Ureter (tissue), 1 donor: ENCODE data around the gene POLDIP3. TPM values are rescaled to one million over a fixed set of nuclear protein-coding genes. Genes with fewer than 3 reads are reported as not detected.

Experiments
- DNase-seq: peaks from one replicate; pipeline ENCODE4 v3.0.0-alpha.2; 2020; ENCODE audit warnings: low spot score
- total RNA-seq: library from RNA; stranded (reverse); gene quantifications from one replicate; pipeline ENCODE4 v1.2.4, GENCODE V29; 2023
- donor health status: DM: yes; HTN: yes; CAD: no.

Gene POLDIP3
- total RNA-seq, 1 donor from 2014 or later, result 64.9 TPM

DNA sequence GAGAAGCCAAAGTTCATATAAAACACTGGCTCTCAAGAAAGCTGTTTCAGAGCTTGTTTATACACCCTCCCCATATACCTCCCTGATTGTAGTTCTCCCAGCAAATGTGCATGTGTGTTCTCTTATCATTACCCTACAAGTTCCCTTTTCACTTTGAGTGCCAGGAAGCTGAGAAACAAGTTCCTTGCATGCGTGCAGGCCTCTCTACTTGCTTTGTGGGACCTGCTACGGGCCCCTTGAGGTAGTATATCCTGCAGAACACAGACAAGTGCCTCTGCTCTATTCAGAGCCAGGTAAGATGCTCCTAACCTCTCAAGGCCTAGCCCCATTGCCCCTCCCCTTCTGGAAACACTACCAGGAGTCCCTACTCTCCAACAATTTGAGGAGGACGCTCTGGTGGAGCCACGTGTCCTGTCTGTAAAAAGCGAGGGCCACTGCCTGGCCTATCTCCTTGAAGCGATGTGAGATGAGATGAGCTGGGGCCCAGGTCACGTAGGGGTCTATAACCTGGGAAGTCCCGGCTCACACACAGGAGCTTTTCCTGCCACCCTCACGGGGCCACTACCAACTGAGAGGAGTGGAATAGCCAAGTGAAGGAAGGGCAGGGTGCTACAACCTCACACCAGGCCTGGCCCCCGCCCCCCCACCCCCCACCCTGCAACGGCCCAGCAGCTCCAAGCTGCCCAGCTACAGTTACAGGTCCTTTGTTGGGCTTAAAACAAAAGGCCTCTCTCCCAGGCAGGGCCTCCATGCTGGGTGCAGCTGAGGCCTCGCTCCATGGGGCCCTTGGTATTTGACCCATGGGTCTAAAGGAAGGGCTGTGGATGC is 28.3 kb upstream of the POLDIP3 start:
- no peak for DNase-seq

DNA sequence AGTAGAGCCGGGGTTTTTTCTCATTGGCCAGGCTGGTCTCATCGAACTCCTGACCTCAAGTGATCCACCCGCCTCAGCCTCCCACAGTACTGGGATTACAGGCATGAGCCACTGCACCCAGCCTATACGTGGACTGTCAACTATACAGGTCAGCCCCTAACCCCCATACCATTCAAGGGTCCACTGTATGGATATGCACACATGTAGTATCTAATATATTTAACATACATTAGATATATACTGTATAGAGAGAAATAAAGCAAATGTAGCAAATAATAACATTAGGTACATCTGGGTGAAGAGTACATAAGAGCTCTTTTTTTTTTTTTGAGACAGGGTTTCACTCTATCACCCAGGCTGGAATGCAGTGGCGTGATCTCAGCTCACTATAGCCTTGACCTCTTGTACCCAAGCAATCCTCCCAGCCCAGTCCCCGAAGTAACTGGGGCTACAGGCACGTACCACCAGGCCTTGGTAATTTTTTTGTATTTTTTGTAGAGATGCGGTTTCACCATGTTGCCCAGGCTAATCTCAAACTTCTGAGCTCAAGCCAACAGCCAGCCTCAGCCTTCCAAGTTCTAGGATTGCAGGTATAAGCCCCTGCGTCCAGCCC is 27.2 kb upstream of the POLDIP3 start:
- no peak for DNase-seq

DNA sequence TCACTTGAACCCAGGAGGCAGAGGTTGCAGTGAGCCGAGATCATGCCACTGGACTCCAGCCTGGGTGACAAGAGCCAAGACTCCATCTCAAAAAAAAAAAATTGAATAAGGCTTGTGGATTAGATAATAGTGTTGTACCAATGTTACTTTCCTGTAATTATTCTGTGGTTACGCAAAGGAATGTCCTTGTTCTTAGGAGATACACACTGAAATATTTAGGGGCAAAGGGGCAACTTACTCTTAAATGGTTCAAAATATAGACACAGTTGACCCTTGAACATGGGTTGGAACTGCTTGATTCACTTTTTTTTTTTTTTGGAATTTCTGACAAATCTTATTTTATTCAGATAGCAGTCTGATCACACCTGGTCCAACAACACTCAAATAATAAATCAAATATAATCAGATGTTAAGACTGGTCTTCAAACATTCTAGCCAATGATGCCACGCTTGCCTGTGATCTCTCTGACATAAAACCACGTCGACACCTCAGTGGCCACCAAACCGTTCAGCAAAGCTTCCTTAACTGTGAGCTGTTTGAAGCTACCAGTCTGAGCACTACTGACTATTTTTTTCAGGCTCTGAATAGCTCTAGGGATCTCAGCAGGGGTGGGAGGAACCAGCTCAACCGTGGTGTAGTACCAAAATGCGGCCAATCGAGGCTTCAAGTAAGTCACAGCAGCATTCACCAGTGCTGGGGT is 25.0 kb upstream of the POLDIP3 start:
- DNase-seq, result no peak

DNA sequence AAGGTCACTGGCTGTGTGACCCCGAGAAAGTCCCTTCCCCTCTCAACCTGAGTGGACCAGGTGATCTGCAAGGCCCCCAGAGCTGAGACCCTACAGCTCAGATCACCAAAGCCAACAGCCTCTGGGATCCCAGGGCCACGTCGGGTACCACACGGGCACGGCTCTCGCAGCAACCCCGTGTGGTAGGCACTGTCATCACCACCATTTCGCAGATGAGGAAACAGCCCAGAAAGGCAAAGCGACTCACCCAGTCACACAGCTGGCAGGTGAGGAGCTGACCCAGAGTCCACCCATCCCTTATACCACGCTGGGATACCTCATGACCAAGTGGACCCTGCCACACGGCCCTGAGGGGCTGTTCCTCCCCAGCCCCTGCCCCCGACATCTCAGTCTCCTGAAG is 22.9 kb upstream of the POLDIP3 start:
- DNase-seq, result no peak

DNA sequence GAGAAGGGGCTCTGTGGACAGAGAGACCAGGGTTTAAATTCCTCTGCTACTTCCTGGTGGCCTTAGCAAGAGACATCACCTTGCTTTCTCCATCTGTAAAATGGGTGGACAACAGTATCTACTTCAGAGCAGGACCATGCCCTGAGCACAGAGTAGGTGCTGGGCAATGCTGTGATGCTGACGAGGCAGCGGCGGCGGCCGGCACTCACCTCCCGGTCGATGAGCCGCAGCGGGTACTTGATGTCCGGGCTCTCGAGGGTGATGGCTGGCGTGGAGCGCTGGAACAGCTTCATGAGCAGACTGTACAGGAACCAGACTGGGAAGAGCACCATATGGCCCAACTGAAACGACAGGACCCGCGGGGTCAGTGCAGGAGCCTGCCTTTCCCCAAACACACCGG is 21.8 kb upstream of the POLDIP3 start:
- DNase-seq, result no peak

DNA sequence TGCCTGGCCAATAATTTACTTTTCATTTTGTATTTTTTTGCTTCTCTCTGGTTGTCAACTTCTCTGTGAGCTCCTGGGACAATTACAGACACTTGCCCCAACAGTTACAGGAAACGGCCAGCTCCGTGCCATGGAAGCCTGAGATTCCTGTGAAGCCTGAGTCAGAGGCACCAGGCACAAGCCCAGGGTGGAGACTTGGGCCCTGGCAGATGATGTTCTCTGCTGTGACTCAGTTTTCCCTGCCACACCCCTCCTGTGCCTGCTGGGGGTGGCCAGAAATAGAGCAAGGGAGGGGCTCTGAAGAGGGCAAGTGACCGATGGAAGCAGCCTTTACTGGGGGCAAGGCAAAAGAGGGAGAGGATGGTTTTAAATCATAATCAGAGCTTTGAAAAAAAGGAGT is 20.8 kb upstream of the POLDIP3 start:
- DNase-seq, result no peak

DNA sequence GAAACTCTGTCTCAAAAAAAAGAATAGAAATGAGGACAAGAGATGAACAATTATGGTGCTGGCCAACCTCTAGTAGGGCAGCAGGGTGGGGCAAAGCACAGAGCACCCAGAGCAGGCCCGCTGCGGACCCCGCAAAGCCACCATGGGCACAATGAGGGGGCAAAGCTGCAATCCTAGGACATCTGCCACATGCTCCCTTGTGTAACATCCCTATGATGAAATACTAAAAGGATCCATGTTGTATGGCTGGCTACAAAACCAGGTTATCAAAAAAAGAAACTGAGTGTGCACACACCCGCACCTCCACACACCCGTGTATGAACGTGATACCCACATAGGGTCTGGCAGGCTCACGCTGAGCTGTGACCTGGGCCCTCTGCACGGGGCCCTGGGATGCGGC is 18.3 kb upstream of the POLDIP3 start:
- no peak for DNase-seq

DNA sequence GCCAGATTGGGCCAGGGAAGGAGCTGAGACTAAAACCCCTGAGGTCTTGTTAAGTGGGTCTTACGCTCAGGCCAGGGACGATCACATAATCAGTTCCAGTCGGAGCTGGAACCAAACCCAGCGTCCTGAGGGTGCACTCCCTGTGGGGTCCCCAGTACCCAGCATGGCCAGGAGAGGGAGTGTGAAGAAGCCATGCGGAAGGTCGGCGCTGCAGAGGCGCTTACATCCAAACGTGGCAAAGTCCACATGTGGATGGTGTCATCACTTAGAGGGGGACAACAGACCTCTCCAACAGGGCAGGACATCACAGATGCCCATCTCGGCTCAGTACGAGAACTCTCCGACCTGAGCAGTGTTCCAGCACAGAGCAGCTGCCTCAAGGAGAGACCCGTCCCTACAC is 17.4 kb upstream of the POLDIP3 start:
- DNase-seq, result no peak

DNA sequence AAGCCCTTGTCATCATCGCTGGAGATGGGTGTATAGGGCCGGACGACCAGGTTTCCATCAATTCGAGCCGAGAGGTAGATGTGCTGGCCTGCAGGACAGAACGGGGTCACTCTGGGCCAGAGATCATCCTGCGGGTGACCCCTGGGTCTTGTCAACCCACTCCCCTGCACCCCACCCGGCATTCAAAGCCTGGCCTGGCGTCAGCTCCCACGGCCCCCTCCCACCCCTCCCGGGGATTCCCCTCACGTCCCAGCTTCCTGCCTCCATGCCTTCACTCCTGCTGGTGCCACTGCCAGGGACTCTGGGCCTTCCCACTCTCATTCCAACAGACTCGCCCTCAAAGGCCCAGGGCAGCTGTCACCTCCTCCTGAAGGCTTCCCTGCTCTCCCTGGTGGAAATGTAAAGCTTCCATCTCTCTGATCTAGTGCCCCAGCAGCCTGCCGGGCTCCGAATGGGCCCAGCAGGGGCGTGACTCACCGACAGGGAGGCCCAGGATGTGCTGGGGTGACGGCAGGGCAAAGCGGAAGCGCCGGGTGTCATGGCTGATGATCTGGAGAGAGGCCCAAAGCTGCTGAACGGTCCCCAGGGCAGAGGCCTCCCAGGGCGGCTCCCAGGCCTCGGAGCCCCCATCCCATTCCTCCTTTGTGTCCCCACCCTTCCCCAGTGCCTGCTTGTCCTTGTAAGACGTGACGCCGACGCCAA is 16.4 kb upstream of the POLDIP3 start:
- no peak for DNase-seq

DNA sequence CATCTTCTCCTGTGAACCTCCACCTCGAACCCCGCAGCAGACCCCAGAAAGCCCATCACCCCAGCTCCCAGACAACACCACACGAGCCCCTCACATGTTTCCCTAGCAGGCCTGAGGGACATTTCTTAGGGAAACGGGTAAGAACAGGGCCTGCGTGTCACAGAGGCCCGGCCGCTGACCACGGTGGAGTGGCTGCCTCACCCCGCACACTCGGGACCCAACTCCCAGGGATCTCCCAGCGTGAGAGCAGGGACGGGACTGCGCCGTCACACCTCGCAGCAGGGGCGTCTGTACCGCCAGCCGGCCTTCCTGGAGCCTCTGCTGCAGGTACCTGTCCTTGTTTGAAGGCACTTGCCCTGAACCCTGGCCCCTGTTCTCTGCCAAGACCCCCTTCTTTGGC is 15.5 kb upstream of the POLDIP3 start:
- no peak for DNase-seq

DNA sequence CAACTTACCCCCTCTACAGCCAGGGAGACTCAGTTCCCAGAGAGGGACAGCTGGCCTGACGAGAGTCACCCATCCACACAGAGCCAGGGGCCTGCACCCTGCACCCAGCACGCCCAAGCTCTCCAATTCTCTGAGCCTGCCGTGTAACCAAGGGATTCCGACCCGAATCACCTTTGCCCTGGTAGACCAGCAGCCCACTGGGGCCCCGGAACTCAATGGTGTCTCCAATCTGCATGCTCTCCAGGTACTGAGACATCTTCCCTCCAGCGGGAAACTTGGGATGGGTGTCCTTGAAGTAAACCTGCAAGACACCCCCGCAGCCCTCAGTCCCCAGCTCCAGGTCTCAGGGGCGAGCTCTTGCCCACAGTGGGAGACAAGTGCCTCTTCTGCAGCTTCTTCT is 13.3 kb upstream of the POLDIP3 start:
- DNase-seq, result no peak

DNA sequence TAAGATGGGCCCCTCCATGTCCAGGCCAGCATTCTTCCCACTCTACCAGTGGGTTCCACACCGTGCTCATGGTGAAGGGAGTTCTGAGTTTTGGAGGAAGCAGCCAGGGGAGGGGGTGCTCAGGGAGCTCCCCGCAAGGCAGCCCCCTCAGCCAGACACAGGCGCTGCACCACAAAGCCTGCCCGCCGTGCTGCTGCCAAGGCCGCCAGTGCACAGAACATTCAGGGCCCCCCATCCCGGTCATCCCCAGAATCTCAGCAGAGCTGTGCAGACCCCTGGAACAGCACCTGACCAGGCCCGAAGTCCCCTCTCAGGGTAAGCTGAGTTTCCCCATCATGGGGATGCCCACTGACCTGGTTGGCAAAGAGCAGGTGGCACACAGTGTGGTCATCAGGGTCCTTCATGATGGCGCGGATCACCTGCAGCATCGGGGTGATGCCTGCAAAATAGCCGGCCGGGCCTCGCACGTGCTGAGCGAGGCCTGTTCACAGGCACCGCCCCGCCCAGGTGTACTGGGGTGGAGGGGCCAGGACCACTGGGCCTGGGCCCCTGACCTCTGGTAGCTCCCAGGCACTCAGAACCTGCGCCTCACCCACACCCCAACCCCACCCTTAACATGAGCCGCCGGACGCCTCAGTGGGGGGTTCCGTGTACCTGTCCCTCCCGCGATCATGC is 12.4 kb upstream of the POLDIP3 start:
- no peak for DNase-seq

DNA sequence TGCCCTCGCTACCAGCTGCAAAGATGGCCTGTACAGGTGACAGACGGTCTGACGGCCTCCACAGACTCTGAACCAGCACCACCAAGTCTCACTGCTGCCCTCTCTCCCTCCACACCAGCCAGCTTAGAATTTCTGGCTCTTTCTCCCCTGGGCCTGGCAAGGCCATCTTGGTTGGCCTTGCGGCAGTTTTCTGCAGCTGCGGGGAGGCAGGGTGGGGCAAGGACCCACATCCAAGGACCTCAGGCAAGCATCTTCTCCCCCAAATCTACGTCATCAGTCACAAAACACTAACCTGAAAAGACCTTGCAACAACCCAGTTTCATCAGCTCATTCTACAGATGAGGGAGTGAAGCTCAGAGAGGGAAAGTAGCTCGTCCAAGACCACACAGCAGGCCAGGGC is 11.7 kb upstream of the POLDIP3 start:
- no peak for DNase-seq

DNA sequence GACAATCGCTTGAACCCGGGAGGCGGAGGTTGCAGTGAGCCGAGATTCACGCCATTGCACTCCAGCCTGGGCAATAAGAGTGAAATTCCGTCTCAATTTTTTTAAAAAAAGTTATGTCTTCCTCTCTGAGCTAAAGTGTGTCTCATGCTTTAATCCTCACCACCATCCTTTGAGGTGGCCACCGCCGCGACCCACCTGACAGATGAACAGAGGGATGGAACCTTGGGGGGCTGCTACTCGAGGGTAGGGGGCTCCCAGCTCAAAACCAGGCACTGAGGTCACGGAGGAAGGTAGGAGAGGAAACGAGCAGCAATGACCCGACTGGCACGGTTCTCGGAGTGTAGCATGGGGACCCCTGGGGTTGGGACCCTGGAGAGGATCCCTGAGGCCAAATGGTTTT is 10.7 kb upstream of the POLDIP3 start:
- DNase-seq, result no peak

DNA sequence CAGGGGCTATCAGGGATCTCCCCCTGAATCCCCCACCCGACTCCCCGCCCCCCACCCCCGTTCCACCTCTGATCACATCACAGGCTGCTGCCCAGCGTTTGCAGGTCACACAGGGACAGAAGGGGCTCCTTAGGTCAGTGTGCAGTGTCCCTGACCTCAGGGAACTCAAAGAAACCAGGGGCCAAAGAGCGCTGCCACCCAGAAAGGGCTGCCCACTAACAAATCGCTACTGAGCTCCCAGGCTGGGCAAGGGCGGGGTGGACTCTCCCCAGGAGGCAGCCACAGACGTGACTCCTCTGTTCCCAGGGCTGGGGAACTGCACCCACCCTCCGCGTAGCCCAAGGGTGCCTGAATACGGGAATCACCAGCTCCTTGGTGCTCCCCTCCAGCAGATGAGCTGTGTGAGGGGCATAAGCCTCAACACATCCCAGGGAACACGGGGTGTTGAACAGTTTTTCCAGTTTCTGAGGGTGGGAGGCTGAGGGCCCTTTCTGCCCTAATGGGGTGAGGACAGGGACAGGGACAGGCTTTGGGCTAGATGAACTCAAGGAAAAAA is 9.9 kb upstream of the POLDIP3 start:
- DNase-seq, result no peak

DNA sequence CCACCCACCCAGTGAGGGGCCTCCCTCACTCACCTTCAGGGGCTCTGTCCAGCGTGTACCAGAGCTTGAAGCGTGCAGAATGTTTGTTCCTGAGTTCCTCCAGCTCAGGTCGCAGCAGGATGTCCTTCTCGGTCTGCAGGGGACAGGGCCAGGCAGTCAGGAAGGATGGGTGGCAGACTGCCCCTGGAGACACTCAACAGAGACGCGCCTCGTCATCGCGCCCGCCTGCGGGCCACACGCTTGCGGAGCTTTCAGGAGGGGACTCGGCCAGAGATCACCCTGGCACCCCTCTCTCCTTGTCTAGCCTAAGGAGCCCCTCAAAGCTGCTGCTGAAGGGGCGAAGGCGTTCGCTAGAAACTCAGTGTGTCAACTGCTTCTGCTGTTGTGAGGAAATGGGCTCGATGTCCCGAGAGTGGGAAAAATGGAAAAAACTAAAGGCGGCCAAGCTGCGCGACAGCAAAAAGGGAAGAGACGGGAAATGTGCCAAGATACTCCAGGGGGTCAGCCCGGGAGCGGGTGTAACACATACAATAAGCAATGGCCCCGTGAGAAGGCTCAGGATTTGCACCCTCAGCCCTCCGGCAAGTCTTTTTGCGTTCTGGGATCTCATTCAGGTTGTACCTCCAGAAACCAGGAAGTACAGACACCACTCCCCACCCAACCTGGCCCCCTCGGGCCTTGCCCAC is 9.2 kb upstream of the POLDIP3 start:
- no peak for DNase-seq

DNA sequence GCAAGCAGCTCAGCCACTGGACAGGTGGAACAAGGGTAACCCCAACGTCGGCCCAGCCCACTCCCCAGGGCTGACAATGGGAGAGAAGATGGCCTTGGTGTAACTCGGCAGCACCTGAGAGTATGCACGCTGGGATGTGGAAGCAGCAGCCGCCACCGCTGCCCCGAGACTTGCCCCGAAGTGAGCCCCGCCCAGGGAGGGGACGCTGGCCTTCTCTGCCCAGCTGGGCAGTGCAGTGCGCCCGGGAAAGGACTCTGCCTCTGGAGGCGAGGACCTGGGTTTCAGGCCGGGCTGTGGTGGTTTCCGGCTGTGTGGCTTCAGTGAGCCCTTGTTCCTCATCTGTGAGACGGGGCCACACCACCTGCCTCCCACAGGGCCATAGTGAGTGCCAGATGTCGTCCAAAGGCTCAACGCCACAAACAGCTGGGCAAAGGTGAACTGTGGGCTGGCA is 8.6 kb upstream of the POLDIP3 start:
- DNase-seq, result no peak

DNA sequence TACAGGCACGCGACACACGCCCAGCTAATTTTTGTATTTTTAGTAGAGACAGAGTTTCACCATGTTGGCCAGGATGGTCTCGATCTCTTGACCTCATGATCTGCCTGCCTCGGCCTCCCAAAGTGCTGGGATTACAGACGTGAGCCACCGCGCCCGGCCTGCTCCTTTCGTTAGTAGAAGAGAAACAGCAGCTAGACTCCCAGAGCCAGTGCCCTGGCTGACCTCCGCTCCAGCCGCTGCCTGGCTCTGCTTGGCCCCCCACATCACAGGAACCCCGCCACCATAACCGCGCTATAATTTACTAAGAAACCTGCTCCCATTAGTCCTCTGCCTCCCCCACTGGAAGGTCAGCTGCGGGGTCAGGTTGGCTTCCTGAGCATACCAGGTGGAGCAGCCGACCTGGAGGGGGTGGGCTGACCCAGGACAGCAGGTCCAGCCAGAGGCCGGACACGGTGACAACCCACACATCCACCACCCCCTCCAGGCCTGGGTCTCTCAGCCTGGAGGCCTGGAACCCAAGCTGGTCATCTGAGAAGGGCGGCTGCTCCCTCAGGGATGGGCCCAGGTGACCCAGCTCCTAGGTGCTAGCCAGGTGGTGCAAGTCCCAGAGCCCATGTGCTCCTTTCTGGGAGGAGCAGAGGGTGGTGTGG is 7.5 kb upstream of the POLDIP3 start:
- DNase-seq, result no peak

DNA sequence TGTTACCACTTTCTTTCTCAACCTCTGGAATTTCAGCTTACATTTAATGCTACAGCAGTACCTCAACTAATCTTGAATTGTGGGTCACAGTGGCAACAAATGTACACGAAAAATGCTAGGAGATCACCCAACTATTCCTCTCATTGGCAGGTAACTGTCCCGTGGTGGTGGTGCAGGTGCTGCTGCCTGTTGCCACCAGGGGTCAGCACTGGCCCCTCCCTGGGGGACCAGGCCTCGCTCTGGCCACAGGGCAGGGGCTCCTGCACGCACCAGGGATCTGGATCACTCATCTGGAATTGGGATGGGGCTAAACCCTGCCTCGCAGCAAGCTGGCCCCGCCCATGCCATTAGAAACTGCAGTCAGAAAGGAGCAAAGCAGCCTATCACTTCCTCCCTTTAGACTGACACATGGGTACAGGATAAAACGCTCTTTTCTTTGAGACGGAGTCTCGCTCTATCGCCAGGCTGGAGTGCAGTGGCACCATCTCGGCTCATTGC is 6.9 kb upstream of the POLDIP3 start:
- DNase-seq, result no peak

DNA sequence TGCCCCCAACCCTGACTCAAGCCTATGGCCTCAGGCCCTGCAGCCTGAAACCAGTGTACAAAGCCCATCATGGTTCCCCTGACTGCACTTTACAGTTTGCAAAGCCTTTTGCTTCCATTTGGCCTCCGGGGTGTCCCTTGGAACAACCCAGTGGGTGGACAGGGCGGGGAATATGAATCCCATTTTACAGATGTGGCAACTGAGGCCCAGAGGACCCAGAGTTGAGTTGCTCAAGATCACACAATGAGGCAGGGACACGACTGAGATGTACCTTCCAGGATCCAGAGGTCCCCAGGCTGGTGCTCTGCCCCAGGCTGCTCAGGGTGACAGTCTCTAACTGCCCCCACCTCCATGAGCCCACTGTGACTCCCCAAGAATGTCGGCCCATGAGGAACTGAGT is 5.4 kb upstream of the POLDIP3 start:
- no peak for DNase-seq
